Fibroblast of lung (primary cell): Measurements from ENCODE around the gene CATSPER2.
"Not testable (repeated sequence)": the region's sequence is repeated elsewhere in the genome, so short reads cannot be mapped to it uniquely, and the experiment has no call there.

Experiments used
- CTCF ChIP-seq, 2 donors: IDR thresholded peaks in 1 of 2; conservative IDR thresholded peaks in 1 of 2; 1 replicate in 1 of 2; 2 replicates in 1 of 2; pipeline ENCODE4 v1.5.1; 2011 to 2012; ENCODE audit warnings: low read length in 2 of 2, control low read depth in 1 of 2, inconsistent platforms in 1 of 2, low read depth in 1 of 2, mild to moderate bottlenecking in 1 of 2
- EZH2 ChIP-seq: IDR thresholded peaks from 2 replicates; pipeline ENCODE4 v1.5.1; 2012; ENCODE audit warnings: low read length, control low read depth, mild to moderate bottlenecking; ENCODE audit errors: missing control alignments

DNA sequence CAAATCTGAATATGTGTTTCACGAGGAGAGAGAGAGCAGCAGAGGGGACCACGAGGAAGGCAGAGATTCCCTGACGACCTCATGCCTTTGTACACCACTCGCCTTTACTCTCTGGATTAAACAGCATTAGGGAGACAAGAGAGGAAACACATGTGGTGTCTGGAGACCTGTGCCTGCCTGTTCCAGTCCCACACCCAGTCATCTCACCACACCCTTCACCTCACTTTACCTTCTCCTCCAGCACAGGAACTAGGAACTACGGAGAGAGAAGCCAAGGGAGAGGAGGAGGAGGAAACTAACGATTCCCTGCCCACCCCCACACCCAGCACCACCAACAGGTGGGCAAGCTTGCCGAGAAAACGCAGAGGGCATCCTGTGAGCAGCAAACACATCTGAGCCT is 55.8 kb downstream of the CATSPER2 start:
- not testable (repeated sequence) for TF ChIP-seq CTCF (conservative IDR thresholded peaks at IDR 0.05 in 1 of 2, IDR thresholded peaks at IDR 0.05 in 1 of 2; ENCODE audit: low read depth in 1 of 2, low read length in 2 of 2); EZH2
